HG02852 (cell line): ENCODE results near the gene GP2.
"Not testable (repeated sequence)": the region's sequence is repeated elsewhere in the genome, so short reads cannot be mapped to it uniquely, and the experiment has no call there.

Source experiments
- ATAC-seq: cut with Tn5 transposase; IDR thresholded peaks from one replicate; pipeline ENCODE4 v1.9.1; 2021; ENCODE audit warnings: mild to moderate bottlenecking, moderate library complexity; ENCODE audit not compliant: unreplicated experiment

The GP2 gene

GRCh38 chr16:20326321-20326720, 992 bp downstream of the GP2 start:
- no peak for ATAC-seq

- ATAC-seq = no peak
These were observed 2.3 kb downstream of the GP2 start for GRCh38 chr16:20325005-20325404.

GRCh38 chr16:20323591-20324117, 3.7 kb downstream of the GP2 start:
- ATAC-seq = no peak

- ATAC-seq = no peak
These were observed 4.6 kb downstream of the GP2 start for GRCh38 chr16:20322696-20323095.

GRCh38 chr16:20321671-20322070, 5.6 kb downstream of the GP2 start:
- no peak for ATAC-seq

GRCh38 chr16:20321051-20321450, 6.3 kb downstream of the GP2 start:
- not testable (repeated sequence) for ATAC-seq

- no peak for ATAC-seq
These were observed 6.7 kb downstream of the GP2 start for GRCh38 chr16:20320592-20320991.

GRCh38 chr16:20320178-20320577, 7.1 kb downstream of the GP2 start:
- ATAC-seq = no peak

GRCh38 chr16:20319406-20319805, 7.9 kb downstream of the GP2 start:
- no peak for ATAC-seq

- ATAC-seq = no peak
These were observed 8.9 kb downstream of the GP2 start for GRCh38 chr16:20318437-20318836.

GRCh38 chr16:20318006-20318405, 9.3 kb downstream of the GP2 start:
- no peak for ATAC-seq

GRCh38 chr16:20317117-20317516, 10.2 kb downstream of the GP2 start:
- no peak for ATAC-seq

GRCh38 chr16:20316715-20317114, 10.6 kb downstream of the GP2 start:
- no peak for ATAC-seq

- ATAC-seq = no peak
These were observed 11.5 kb downstream of the GP2 start for GRCh38 chr16:20315764-20316163.

GRCh38 chr16:20314575-20314974, 12.7 kb downstream of the GP2 start:
- ATAC-seq = no peak

- ATAC-seq = no peak
These were observed 13.6 kb downstream of the GP2 start for GRCh38 chr16:20313741-20314140.

- ATAC-seq = not testable (repeated sequence)
These were observed 14.7 kb downstream of the GP2 start for GRCh38 chr16:20312536-20313095.

- ATAC-seq = no peak
These were observed 15.8 kb downstream of the GP2 start for GRCh38 chr16:20311548-20311947.

GRCh38 chr16:20310421-20311395, 16.6 kb downstream of the GP2 start:
- no peak for ATAC-seq

GRCh38 chr16:20309786-20310185, 17.5 kb downstream of the GP2 start:
- no peak for ATAC-seq

- no peak for ATAC-seq
These were observed 18.3 kb downstream of the GP2 start for GRCh38 chr16:20308801-20309590.
